Epithelial cell of proximal tubule (primary cell): ENCODE measurements around the gene TAS2R5. TPM values are rescaled to one million over a fixed set of nuclear protein-coding genes. Genes with fewer than 3 reads are reported as not detected.

Experiments used
- DNase-seq: peaks from one replicate; pipeline ENCODE4 v3.0.0-alpha.2; 2011; ENCODE audit warnings: low read depth
- H3K4me3 ChIP-seq: 2 replicates; pipeline ENCODE4 v1.5.1; 2011; ENCODE audit warnings: low read depth, mild to moderate bottlenecking, low read length
- total RNA-seq: library from RNA; depleted of rRNA; stranded (reverse); fragments of >200 nt; gene quantifications from 2 replicates; pipeline ENCODE4 v1.2.3, GENCODE V29; 2015
- TF ChIP-seq, protein P1 (sequence below): conservative IDR thresholded peaks from 2 replicates; pipeline ENCODE4 v1.5.1; 2012; ENCODE audit warnings: low read depth, mild to moderate bottlenecking, low read length

TAS2R5 gene
- total RNA-seq, 1 donor from 2014 or later = 0.35 TPM

DNA sequence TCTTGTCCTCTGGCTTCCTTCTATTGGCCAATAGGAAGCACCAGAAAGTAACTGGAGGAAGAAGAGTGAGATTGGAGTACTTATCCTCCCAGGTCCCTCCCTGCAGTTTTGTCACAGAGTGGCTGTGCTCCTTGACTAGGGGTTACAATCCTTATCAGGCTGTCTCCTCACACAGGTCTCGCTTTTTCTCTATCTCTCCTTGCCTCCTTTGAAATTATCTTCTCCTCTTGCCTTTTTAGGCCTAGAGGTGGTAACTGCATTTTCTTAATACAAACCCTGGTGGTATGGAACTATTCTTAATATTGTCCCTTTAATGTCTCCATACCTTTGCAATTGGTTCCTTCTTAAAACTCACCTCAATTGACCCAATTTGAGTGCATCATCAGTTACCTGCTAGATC, 48.6 kb downstream of the TAS2R5 start:
- TF ChIP-seq, protein P1, sequence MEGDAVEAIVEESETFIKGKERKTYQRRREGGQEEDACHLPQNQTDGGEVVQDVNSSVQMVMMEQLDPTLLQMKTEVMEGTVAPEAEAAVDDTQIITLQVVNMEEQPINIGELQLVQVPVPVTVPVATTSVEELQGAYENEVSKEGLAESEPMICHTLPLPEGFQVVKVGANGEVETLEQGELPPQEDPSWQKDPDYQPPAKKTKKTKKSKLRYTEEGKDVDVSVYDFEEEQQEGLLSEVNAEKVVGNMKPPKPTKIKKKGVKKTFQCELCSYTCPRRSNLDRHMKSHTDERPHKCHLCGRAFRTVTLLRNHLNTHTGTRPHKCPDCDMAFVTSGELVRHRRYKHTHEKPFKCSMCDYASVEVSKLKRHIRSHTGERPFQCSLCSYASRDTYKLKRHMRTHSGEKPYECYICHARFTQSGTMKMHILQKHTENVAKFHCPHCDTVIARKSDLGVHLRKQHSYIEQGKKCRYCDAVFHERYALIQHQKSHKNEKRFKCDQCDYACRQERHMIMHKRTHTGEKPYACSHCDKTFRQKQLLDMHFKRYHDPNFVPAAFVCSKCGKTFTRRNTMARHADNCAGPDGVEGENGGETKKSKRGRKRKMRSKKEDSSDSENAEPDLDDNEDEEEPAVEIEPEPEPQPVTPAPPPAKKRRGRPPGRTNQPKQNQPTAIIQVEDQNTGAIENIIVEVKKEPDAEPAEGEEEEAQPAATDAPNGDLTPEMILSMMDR = no peak
- H3K4me3 ChIP-seq = no peak overlapping the region
- no peak for DNase-seq

DNA sequence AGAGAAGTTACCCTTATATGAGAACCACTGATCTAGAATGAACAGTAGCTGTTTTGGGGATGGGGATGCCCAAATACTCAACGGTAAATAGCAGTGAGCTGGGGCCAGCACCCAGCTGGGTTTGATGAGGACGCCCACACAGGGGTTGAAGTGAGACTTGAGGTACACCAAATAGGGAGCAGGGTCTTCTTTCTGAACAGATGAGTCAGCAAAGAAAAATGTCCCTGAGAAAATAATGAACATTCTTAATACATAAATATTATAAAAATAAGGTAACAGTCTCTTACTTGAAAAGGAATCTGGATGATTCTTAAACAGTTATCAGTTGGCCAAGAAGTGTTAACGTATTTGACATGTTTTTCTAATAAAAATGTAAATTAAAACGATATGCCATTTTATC, 49.2 kb downstream of the TAS2R5 start:
- no peak for DNase-seq
- no peak overlapping the region for H3K4me3 ChIP-seq
- TF ChIP-seq, protein P1 = no peak

DNA sequence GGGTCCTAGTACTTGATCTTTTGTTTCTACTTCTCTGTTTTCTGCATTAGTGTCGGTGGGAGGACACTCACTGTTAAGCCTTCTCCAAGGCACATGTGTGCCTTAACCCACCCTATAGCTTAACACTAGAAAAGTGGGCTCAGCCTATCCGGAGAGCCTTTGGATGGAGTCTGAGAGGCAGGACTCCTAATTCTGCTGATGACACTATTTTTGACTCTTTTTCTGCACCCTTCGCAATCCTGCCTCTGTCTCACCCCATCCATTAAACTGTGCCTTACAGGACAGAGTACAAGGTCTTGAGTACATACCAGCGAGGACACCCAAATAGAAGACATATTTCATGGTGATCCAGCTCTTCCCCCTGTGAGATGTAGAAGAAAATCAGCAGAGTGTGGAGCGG, 50.7 kb downstream of the TAS2R5 start:
- TF ChIP-seq, protein P1 = no peak
- H3K4me3 ChIP-seq = no peak overlapping the region
- DNase-seq = no peak

Other genes with a start within 250 kb of the TAS2R5 start
- gene AGK, start 238.8 kb upstream of the TAS2R5 start, total RNA-seq = 28.4 and 31.0 TPM in 2 replicates
- gene DENND11, start 88.1 kb upstream of the TAS2R5 start, total RNA-seq = 9.7 and 12.2 TPM in 2 replicates
- not detected in 2 replicates for gene WEE2, start 81.9 kb upstream of the TAS2R5 start, total RNA-seq
- 246 and 313 TPM in 2 replicates for gene SSBP1, start 51.9 kb upstream of the TAS2R5 start, total RNA-seq
- 0.35 TPM in 1 of 2 replicates, not detected in the other for gene TAS2R3, start 26.1 kb upstream of the TAS2R5 start, total RNA-seq
- gene TAS2R4, start 13.5 kb upstream of the TAS2R5 start, total RNA-seq = 0.14 and 0.23 TPM in 2 replicates
- gene PRSS37, start 51.3 kb downstream of the TAS2R5 start, total RNA-seq = not detected in 2 replicates
- not detected in 2 replicates for gene OR9A4, start 126.2 kb downstream of the TAS2R5 start, total RNA-seq
- gene CLEC5A, start 156.8 kb downstream of the TAS2R5 start, total RNA-seq = not detected in 2 replicates
- gene TAS2R38, start 183.6 kb downstream of the TAS2R5 start, total RNA-seq = not detected in 2 replicates
- gene MGAM, start 205.7 kb downstream of the TAS2R5 start, total RNA-seq = 0.07 TPM in 1 of 2 replicates, not detected in the other